Breast epithelium (tissue), 3 donors: Measurements from ENCODE around the gene HSPA12A.

Experiments
- CTCF ChIP-seq, 3 donors: fragments of 450-650 bp; IDR thresholded peaks; one replicate each; pipeline ENCODE4 v1.5.1; 2016 to 2017; ENCODE audit warnings: antibody characterized with exemption in 3 of 3, mild to moderate bottlenecking in 3 of 3, moderate library complexity in 3 of 3
- POLR2AphosphoS5 ChIP-seq, 3 donors: sonication (generic); formaldehyde crosslinking; IDR thresholded peaks; one replicate each; pipeline ENCODE4 v1.6.1; 2017; ENCODE audit warnings: antibody characterized with exemption in 3 of 3

GRCh38 chr10:116673866-116674265 lies 68.5 kb downstream of the HSPA12A start:
- TF ChIP-seq CTCF (IDR thresholded peaks at IDR 0.05) (no peak), POLR2AphosphoS5 (IDR thresholded peaks at IDR 0.05) (no peak)
